GM06990 (cell line): ENCODE data around the gene KIAA1217.

Experiments
- DNase-seq: peaks from one replicate; pipeline ENCODE4 v3.0.0-alpha.2; 2011; ENCODE audit not compliant: insufficient read length; ENCODE audit errors: extremely low read depth
- H3K27me3 ChIP-seq: replicated peaks from 2 replicates; pipeline ENCODE4 v1.6.0; 2011; ENCODE audit warnings: low read length; ENCODE audit not compliant: control insufficient read depth, insufficient read depth
- H3K36me3 ChIP-seq: 2 replicates; pipeline ENCODE4 v1.5.1; 2011; ENCODE audit warnings: low read length; ENCODE audit not compliant: control insufficient read depth, insufficient read depth
- H3K4me3 ChIP-seq: replicated peaks from 2 replicates; pipeline ENCODE4 v1.5.1; 2011; ENCODE audit warnings: low read depth, mild to moderate bottlenecking, control low read depth, low read length
- TF ChIP-seq, protein P1 (sequence below): IDR thresholded peaks from 2 replicates; pipeline ENCODE4 v1.5.1; 2011; ENCODE audit warnings: low read length, control low read depth, mild to moderate bottlenecking, inconsistent platforms; ENCODE audit not compliant: insufficient read depth, poor library complexity, severe bottlenecking

Gene KIAA1217

DNA sequence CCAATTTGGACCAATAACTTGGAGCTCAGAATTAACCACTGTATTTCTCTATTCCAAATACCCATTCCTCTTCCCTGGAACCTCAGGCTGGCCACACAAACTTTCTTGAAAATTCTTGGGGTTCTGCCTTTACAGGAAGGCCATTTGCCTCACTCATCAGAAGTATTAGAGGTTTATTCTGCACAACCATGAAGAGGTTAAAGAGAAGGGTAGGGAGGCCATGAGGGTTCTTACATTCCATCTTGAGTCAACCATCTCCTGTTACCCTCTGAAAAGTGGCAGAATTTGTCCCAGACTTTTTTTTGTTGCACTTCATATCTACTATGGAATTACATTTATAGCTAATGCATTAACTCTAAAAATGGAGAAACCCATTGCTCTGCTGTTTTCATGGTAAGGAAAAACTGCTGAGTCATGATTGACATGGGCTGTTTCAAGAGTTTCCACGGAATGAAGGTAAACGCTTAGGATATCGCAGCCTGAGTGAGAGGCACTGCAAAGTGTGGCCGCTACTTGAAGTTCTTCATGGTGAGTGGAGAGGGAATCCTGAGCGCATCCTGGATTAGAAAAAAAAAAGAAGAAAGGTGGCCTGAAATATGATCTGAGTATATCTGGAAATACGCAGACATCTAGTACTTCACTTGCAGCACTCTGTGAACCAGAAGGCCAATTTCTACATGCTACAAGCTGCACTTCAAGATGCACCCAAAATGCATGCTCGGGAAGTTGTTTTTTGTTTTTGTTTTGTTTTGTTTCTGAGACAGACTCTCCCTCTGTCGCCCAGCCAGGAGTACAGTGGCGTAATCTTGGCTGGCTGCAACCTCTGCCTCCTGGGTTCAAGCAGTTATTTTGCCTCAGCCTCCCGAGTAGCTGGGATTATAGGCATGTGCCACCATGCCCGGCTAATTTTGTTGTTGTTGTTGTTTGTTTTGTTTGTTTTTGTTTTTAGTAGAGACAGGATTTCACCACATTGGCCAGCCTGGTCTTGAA, 83.7 kb downstream of the KIAA1217 start:
- Histone ChIP-seq H3K4me3 (no peak overlapping the region), H3K27me3 (no peaks in the 10 kb centered on the region), H3K36me3 (no peaks in the 10 kb centered on the region)
- TF ChIP-seq, protein P1, sequence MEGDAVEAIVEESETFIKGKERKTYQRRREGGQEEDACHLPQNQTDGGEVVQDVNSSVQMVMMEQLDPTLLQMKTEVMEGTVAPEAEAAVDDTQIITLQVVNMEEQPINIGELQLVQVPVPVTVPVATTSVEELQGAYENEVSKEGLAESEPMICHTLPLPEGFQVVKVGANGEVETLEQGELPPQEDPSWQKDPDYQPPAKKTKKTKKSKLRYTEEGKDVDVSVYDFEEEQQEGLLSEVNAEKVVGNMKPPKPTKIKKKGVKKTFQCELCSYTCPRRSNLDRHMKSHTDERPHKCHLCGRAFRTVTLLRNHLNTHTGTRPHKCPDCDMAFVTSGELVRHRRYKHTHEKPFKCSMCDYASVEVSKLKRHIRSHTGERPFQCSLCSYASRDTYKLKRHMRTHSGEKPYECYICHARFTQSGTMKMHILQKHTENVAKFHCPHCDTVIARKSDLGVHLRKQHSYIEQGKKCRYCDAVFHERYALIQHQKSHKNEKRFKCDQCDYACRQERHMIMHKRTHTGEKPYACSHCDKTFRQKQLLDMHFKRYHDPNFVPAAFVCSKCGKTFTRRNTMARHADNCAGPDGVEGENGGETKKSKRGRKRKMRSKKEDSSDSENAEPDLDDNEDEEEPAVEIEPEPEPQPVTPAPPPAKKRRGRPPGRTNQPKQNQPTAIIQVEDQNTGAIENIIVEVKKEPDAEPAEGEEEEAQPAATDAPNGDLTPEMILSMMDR, result no peak
- no peak for DNase-seq

DNA sequence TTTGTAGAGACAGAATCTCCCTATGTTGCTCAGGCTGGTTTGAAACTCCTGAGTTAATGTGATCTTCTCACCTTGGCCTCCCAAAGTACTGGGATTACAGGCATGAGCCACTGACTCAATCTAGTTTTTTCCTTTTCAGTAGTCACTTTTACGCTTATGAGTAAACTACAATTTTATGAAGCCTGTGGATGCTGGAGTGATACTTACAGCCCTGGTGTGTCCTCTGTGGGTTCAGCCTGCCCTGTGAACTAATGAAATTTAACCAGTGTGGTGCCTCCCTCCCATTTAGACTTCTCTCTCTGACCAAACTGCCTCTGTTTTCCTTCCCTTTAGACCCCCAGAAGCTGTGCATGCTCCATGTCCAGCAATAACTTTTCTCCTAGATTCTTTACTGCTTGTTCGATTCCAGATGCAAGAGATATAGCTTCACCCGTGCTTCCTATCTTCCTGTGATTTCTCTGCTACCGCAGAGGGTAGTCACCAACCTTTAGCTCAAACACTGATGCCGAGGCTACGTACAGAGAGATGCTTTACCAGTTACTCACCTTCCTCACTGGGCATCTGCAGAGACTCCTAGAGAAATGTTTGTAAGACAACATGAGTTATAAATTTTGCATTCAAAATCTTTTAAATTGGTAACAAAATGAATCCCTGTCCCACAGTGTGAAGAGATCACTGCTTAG, 90.8 kb downstream of the KIAA1217 start:
- no peak overlapping the region for H3K4me3 ChIP-seq
- TF ChIP-seq, protein P1, result no peak
- H3K36me3 ChIP-seq, result no peaks in the 10 kb centered on the region
- DNase-seq, result no peak
- H3K27me3 ChIP-seq, result no peaks in the 10 kb centered on the region

DNA sequence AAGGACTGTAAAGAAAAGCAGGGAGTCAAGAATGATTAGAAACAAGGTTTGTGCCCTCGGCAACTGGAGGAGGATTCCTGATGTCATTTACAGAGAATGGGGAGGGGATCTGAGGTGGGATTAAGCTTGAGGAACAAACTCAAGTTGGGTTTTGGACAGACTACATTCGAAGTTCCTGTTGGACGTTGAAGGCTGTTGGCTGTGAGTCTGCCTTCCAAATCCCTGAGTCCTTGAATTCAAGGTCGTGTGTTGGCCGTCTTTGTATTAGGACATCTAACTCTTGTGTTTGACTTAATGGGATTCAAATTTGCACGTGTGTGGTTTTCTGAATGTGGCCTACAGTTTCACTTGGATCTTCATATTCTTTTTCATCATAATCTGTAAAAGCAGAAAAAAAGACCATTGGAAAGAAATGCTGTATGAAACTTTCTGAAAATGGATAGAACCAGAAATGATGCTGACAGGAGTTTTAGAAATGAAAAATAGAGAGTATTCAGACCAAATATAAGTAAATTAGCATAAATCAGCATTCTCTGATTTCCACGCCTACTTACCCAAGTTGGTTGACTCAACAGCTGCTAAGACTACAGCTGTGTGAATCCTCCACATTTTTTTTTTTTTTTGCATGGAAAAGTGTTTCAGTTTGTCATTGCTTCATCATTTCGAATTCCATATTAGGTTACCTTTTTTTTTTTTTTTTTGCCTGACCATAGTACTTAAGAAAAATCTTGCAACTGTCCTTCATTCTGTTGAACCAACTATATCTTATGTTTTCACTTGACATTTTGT, 94.8 kb downstream of the KIAA1217 start:
- H3K4me3 ChIP-seq, result no peak overlapping the region

DNA sequence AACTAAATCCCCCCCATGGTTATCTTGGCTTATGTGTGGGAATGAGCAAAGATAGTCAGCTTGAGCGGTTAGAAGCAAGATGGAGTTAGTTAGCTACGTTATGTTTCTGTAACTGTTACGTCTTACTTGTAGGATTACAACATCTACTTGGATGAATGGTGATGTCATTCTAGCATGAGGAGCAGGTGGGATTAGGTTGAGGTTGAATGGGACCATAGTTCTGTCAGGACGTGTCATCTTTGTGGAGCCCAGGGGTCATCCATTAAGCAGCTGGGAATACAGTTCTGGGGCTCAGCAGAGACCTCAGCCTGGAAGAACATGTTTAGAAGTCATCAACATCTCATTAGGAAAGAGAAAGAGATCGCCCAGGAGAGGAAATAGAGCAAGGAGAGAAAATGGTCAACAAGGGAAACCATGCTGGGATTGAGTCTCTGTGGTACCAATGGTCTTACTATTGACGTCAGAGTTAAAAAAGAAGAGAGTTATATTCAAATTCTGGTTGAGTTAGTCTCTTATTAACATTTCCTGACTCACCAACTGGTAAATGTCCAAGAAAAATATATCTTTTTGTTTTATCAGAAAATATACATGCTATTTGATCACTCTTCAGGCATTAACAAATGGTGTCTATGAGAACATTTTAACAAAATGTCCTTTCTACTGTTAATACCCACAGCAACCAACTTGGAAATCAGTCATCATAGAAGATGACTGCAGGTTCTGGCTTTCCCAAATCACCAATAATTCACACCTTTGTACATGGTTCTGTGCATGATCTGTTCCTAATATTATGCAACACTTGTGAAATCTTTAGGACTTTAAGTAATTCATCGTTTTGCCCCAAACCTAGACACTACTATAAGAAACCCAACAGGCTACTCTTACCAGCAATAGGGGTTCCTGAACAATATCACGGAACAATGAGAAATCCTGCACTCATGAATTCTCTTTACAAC, 96.9 kb downstream of the KIAA1217 start:
- Histone ChIP-seq H3K27me3 (no peaks in the 10 kb centered on the region), H3K4me3 (no peak overlapping the region), H3K36me3 (no peaks in the 10 kb centered on the region)
- DNase-seq, result no peak
- TF ChIP-seq, protein P1, result no peak

More for the DNA sequence above, 94.8 kb downstream of the KIAA1217 start:
- TF ChIP-seq, protein P1, result no peak
- DNase-seq, result no peak
- H3K27me3 ChIP-seq, result no peaks in the 10 kb centered on the region
- no peaks in the 10 kb centered on the region for H3K36me3 ChIP-seq

DNA sequence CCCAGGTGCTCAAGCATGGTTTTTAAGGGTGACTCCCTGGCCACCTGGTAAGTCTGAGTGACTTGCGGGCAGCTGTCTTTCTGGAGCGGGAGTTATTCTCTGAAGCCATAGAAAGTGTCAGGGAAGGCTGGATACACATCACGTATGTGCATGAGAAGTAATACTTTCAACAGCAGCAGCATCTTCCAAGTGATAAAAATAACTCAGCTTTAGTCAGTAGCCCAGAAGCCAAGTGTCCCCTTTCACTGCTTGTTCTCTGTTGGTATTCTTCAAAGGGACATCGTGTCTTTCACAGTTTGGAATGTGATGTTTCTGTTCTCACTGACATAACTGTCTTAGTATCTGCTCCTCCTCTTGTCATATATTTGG, 97.6 kb downstream of the KIAA1217 start:
- Histone ChIP-seq H3K4me3 (no peak overlapping the region), H3K36me3 (no peaks in the 10 kb centered on the region), H3K27me3 (no peaks in the 10 kb centered on the region)
- TF ChIP-seq, protein P1, result no peak
- no peak for DNase-seq
